ENCODE results near the gene NGDN.
"Not testable (repeated sequence)": the region's sequence is repeated elsewhere in the genome, so short reads cannot be mapped to it uniquely, and the experiment has no call there.

The NGDN gene

DNA sequence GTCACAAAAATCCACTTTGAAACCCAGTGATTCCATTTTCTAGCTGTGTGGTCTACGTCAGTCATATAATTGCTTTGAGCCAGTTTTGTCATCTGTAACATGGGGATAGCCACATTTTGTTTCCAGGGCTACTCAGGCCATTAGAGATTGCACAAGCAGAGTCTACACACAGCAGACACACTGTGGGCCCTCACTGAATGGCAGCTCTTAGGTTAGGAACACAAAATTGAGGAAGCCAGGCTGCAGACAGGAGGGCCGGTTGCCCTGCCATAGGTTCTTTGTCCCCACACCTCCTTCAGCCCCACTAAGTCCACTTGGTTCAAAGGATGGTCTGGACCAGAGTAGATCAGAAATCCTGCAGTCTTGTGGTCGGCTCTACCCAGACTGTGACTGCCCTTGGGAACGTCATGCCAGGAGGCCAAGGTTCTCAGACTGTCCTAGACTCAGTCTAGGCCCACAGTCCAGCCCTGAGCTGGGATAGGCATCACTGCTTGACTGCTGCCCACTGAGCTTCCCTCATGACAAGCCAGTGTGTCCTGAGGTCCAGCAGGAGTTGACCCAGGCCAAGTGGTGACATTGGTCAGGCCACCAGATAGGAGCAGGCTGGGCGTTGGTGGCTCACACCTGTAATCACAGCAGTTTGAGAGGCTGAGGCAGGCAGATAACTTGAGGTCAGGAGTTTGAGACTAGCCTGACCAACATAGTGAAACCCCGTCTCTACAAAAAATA lies 30.2 kb upstream of the NGDN start:
- no peak for DNase-seq (ENCODE audit: low read depth)

DNA sequence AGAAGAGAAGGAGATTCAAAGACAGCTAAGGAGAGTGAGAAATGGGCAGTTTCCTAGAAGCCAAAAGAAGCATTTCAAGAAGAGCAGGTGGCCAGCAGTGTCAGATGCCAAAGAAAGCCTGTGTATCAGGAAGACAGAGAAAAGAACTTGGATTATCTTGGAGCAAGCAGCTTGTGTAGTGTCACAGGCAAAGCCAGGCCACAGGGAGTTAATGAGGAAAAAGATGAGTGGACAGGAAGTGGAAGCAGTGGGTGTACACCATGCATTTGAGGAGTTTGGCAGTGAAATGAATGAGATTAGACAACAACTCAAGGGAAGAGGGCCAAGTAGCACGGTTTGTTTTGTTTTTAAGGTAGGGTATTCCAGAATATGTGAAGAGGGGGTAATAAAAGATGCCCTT lies 28.4 kb upstream of the NGDN start:
- DNase-seq (ENCODE audit: low read depth) = no peak

DNA sequence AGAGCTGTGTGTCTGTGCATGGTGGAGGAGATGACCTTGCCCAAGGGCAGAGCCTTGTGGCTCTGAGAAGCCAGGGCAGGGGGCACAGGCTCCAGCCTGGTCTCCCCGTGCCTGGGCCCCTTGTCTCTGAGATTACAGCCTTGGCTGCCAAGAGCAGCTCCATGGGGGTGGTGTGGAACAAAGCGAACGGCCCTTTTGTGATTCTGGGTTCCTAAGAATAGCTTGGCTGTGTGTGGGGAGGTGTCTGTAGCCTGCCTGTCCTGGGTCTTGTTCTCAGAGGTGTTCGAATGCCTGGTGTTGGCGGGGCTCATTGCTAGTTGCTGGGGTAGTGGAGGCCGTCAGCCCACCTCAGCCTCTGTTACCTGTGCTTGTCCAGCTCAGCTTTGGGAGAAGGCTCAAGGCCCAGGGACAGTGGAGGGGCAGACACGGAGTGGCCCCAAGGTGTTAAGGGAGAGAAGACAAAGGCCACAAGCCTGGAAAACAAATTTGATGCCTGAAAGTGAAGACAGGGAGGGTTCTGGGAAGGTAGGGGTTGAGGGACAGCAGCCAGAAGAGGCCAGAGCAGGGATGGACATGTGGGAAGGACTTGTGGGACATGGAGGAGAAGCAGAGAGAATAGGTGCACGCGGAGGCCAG lies 26.7 kb upstream of the NGDN start:
- no peak for DNase-seq (ENCODE audit: low read depth)

DNA sequence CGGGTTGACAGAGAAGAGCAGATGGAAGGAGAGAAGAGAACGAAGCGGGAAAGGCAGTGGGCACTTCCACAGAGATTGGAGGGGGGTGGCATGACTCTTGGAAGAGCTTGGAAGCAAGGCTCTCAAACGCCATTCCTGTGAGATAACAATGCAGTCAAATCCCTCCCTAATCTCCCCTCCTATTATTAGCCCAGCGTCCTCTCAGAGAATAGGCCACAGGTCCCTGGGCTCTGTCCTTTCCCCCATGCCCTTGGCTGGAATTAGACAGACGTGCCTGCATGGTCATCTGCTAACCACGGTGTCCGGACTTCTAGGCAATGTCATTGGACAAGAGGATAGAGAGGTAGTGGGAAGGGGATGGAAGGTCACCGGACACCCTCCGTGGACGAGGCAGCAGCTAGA lies 26.1 kb upstream of the NGDN start:
- DNase-seq (ENCODE audit: low read depth) = no peak

DNA sequence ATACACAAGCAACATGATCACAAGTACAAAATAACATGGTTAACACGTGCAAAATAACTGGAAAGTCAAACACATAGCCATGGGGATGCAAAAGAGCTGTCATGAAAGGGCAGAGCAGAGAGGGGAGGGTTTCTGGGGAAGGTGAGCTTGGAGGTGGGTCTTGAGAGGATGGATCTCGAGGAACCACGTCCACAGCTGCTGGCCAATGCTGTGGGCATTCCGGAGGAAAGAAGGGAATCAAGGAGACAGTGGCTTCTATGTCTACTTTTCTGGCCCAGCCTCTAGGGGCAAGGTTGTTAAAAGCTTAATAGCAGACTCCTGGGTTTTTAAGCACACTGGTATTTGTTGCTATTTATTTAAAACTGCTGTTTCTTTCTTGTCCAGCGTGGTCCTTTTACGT lies 25.6 kb upstream of the NGDN start:
- no peak for DNase-seq (ENCODE audit: low read depth)

DNA sequence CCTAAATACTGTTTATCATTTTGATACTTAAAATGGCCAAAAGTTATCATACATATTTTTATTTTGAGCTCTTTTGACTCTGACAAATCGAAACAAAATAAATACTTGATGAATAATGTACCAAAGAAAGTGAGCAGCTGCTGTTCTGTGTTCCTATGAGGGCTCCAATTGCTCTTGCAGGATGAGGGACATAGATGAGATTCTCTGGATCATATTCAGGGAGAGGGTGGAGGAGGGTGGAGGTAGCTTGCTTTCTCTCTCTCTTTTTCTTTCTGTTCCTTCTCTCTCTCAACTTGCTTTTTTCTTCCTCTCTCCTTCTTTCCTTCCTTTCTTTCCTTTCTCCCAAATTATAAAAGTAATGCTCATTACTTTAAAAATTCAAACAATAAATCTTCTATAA lies 25.2 kb upstream of the NGDN start:
- no peak for DNase-seq (ENCODE audit: low read depth)

DNA sequence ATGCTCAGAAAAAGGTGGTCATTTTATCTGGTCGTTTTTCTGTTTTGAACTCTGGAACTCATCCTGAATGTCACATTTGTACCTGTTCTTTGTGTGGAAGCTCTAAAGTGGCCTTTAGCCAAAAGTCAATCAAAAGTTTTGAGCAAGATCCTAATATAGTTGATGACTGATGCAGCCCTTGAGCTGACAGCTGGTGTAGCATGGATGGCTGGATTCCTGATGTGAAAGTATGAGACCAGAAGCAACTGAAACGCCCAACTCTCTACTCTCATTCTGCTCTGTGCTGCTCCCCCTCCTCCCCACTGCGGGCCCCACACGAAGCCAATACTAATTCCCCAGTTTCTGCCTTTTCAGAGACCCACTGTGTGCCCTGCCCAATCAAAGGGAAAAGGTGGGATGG lies 23.7 kb upstream of the NGDN start:
- DNase-seq (ENCODE audit: low read depth) = no peak

DNA sequence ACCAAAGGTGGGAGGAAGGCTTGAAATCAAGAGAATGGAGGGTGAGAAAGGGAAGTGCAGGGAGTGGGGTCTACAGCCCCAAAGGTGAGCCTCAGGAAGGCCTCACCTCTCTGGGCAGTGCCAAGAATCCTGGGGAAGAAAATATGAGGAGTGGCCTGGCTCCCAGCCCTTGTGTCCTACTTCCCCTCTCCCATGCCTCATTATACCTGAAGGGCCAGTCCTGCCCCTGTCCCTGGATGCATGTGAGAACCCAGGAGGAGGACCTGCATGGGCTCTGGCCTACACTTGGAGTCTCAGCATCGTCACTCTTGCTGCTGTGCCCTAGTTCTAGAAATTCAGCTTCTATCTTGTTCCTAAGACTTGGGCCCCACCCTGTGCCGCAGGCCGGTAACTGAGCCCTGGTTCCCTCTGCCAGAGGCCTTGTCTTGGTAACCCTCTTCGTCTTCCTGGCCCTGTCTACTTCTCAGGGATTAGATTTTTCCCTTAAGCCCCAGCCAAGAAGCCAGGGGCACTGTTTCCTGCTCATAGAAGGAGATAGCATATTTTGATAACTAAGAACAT lies 23.1 kb upstream of the NGDN start:
- DNase-seq (ENCODE audit: low read depth) = no peak

DNA sequence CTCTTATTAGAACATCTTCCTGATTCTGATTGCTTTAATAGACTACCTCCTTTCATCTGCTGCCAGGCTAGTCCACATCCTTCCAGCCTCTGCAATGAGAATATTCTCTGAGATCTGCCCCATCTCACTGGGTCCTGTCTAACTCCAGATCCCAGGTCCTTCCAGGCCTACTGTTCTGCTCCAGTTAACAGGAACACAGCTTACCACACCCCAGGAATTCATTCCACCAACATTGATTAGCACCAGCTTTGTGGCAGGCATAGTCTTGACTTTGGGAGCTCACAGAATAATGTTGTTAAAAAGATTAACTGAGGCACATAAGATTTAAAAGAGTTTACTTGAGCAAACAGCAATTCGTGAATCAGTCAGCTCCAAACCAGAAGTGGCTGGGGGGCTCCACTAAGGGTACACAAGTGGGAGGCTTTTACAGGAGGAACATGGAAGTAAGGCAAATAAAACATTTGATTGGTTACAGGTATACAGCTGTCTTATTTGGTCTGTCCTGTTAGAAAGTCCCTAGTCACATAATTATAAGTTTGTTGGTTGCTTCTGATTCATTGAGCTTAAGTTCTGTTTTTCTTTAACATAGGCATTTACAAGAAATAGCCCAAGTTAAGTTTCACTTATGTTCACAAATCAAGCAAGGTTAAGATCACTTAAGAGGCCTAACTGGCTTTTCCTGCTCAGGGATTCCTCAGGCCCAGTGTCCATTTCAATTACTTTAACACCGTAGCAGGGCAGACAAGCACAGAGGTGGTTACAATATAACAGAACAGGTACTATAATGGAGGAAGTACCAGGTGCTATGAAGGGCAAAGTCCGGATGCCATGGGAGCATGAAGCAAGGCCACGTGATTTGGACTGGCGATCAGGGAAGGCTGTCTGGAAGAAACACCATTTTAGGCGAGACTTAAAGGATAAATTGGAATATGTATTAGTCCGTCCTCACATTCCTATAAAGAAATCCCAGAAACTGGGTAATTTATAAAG lies 21.8 kb upstream of the NGDN start:
- DNase-seq (ENCODE audit: low read depth) = no peak

DNA sequence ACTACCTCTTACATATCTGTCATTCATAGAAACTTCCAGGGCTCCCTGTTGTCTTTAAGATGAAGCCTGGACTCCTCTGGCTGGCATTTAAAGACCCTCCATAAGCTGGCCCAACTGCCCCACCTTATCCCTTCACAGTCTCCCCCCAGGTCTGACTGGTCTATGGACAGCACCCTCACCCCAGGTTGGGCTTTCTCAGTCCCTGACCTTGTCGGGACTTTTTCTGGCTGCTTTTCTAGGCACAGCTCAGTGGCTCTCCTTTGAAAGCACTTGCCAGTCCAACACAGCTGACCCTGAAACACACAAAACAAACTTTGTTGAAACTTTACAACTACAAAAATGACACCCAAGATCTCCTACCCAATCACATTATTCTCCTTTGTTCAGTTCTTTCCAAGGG lies 20.2 kb upstream of the NGDN start:
- no peak for DNase-seq (ENCODE audit: low read depth)

DNA sequence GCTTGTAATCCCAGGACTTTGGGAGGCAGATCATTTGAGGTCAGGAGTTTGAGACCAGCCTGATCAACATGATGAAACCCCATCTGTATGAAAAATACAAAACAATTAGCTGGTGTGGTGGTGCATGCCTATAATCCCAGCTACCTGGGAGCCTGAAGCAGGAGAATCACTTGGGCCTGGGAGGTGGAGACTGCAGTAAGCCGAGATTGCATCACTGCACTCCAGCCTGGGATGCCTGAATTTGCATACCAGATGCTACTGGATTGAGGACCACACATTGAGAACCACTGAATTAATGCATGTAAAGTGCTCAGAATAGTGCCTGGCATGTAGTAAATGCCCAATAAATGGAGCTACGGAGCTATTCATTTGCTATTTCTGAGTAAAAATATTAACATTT lies 19.1 kb upstream of the NGDN start:
- DNase-seq (ENCODE audit: low read depth) = no peak

DNA sequence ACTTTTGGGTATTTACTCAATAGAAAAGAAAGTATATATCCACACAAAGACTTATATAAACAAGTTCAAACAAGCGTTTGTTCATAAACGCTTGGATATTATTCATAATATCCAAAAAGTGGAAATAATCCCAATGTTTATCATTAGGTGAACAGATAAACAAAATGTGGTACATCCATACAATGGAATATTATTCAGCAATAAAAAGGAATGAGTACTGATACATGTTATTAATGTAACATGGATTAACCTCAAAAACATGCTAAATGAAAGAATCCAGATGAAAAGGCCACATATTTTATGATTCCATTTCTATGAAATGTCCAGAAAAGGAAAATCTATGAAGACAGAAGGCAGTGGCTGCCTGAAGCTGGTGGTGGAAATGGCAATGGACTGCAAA lies 17.3 kb upstream of the NGDN start:
- DNase-seq (ENCODE audit: low read depth) = no peak

DNA sequence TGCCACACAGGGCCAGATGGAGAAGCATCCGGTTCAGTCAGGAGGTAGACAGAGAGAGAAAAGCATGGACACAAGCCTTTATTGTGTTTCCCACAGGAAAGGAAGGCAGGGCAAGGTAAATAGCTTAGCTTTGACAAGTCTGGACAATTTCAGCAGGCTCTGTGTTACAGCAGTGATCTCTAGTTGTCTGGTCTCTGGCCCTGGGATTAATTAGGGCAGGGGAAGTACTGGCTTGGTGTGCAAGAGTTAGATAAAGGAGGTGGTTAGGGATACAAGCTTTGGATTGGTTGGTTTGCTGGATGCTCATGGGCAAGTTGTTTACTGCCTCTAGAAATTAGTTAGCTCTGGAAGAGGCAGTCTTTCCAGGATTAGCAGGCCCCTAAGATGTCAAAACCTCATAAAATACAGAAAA lies 15.1 kb upstream of the NGDN start:
- DNase-seq (ENCODE audit: low read depth) = no peak

DNA sequence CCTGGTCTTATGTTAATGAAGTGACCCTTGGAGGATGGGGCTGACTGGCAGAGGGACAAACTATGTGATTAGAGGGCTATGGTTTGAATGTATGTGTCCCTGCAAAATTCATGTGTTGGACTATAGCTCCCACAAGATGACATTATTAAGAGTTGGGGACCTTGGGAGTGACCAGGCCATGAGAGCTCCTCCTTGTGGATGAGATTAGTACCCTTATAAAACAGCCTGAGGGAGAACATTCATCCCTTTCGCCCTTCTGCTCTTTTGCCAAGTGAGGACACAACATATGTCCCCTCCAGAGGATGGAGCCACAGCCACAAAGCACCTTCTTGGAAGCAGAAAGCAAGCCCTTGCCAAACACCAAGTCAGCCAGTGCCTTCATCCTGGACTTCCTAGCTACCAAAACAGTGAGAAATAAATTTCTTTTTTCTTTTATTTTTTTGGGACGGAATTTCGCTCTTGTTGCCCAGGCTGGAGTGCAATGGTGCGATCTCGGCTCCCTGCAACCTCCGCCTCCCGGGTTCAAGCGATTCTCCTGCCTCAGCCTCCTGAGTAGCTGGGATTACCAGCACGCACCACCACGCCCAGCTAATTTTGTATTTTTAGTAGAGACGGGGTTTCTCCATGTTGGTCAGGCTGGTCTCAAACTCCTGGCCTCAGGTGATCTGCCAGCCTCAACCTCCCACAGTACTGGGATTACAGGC lies 12.5 kb upstream of the NGDN start:
- not testable (repeated sequence) for DNase-seq (ENCODE audit: low read depth)

DNA sequence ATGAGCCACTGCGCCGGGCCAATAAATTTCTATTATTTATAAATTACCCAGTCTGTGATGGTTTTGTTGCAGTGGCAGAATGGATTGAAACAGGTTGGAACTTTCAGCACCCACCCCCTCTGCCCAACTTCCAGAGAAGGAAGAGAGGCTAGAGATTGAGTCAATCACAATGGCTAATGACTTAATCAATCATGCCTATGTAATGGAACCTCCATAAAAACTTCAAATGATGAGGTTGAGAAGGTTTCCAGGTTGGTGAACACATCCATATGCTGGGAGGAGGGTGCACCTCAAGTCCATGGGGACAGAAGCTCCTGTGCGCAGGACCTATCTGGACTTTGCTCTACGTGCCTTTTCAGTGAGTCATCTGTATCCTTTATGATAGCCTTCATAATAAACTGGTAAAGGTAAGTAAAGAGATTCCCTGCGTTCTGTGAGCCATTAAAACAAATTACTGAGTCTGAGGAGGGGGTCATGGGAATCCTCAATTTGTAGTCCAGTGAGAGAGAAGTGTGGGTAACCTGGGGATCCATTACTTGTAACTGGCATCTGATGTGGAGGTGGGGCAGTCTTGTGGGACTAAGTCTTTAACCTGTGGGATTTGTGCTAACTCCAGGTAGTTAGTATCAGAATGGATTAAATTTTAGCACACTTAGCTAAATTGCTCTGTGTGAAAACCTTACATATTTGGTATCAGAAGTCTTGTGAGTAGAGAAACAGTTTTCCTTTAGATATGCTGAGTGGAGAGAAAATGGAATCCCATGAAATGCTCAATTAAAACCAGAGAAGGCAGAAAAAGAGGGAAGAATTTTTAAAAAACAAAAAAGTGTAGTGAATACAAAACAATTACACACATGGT lies 11.7 kb upstream of the NGDN start:
- DNase-seq (ENCODE audit: low read depth) = no peak

DNA sequence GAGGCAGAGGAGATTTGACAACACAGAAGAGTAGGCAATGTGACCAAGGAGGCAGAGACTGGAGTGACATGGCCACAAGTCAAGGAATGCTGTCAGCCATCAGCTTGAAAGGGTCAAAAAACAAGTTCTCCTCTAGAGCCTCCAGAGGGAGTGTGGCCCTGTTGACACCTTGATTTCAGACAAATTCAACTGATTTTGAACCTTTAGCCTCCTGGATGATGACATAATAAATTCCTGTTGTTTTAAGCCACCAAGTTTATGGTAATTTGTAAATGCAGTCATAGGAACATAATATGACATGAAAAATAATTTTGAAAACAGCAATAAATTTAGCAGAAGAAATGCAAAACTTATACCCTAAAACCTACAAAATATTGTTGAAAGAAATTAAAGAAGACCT lies 8.5 kb upstream of the NGDN start:
- DNase-seq (ENCODE audit: low read depth) = no peak

DNA sequence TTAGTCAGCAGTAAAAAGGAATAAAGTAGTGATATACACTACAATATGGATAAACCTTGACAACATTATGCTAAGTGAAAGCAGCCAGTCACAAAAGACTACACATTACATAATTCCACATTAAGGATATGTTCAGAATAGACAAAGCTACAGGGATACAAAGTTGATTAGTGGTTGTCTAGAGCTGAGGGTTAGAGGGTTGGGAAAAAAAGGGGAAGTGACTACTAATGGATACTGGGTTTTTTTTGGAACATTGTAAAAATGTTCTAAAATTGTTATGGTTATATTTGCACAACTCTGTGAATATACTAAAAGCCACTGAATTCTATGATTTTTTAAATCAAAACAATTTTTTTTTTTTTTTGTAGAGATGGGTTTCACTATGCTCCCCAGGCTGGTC lies 4.8 kb upstream of the NGDN start:
- no peak for DNase-seq (ENCODE audit: low read depth)

DNA sequence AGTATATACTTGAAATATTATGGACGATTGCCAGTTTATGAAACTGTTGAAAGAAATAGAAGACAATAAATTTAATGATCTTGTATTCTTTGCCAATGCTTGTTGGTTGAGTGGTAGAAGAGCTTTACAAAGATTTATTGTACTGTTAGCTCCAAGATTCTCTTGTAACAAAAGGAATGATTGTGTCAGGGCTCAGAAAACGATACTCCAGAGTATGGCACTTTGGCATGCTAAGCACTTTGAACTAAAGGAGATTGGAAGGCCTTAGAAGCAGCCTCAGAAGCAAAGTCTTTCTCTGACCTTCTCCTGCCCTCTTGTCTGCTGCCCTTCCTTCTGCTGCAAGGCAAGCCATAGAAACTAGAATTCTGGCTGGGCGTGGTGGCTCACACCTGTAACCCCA lies 4.2 kb upstream of the NGDN start:
- DNase-seq (ENCODE audit: low read depth) = no peak

DNA sequence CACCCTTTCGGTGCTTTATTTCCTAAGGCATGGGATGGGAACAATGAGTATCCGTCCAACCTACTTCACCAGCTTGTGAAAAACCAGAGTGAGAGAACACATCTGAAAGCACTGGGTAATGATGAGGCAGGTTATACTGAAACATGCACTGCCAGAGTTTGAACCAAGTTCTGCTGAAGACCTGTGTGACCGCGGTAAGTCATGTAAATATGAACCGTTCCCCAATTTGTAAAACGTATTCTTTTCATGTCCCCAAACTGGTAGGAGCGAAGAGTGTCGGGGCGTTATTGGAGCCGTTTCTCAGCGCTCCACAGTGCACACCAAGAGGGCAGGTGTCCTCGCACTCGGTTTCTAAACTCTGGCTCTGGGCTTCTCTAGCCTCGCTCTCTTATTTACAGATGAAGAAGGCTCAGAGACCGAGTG lies 788 bp upstream of the NGDN start:
- DNase-seq (ENCODE audit: low read depth) = no peak

DNA sequence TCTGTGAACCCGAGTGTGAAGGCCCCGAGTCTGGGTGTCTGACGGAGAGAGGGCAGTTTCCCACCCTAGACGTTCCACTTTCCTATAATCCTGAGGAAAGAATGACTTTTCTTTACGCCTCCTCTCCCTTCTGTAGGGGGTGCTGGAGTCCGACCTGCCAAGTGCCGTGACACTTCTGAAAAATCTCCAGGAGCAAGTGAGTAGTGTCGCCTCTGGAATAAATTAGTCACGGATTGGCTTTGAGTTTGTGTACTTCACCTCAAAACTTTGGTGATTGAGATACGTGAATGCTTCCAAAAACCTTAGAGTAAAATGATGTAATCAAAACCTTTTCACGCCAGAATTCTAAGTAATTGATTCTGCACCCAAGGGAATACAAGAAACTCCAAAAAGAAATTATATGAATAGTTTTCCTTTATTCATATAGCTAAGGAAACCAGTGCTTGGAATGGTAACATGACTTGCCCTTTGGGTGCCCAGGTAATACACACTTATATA lies 452 bp downstream of the NGDN start:
- peak; percentile 1 for DNase-seq (ENCODE audit: low read depth)

DNA sequence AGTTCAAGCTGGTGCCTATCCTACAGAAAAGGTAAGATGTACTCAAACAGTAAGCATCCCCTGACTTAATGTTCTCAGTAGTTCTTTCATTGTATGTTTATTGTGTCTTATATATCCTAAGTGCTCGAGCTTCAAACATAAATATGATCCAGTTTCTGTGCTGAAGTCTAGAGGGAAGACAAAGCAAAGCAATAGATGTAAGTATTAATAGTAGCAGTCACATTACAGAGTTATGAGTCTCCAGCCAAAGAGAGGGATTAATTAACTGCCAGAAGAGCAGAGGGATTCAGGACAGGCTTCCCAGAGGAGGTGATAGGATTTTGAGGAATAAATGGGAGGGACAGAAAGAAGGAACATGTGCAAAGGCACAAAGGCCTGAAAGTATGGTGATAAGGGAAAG lies 1.4 kb downstream of the NGDN start:
- DNase-seq (ENCODE audit: low read depth) = no peak
